GM18951 (cell line): ENCODE measurements around the gene HLA-DOA.
A peak's percentile ranks its signal among the peaks of the same experiment; 100 is the strongest.

ENCODE experiments used
- POLR2A ChIP-seq: IDR thresholded peaks from 4 replicates; pipeline ENCODE4 v1.6.1; 2011; ENCODE audit warnings: mild to moderate bottlenecking; ENCODE audit not compliant: insufficient read length, insufficient read depth; ENCODE audit errors: extremely low read depth
- in situ Hi-C: fragments of 300-500 bp; cut with MboI; formaldehyde crosslinking; loops from one replicate; pipeline ENCODE4 v1.12.0; 2022; ENCODE audit warnings: low sequenced_read_pairs, mixed read lengths, inconsistent platforms; ENCODE audit not compliant: unreplicated experiment

The HLA-DOA gene

DNA sequence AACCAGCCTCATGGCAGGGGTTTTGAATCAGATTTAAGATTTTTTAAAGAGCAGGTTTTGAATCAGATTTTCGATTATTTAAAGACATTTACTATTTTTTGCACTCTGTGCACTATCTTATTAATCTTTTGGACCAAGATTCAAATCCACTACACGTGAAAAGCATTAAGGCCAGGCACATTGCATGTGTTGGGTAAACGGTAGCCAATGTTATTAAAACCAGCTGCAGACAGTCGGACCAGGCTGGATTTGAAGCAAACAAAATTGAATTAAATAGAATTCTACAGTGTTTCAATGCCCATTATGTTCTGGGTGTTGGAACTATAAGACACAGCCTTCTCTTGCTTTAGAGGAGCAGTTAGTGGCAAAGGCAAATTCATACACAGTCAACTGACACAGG lies 7.7 kb downstream of the HLA-DOA start:
- TF ChIP-seq POLR2A: no peak
- in situ Hi-C loops: no loop called here

- TF ChIP-seq POLR2A: no peak
- in situ Hi-C loops: no loop called here
These were observed 9.3 kb downstream of the HLA-DOA start for GRCh38 chr6:33000055-33000454.

DNA sequence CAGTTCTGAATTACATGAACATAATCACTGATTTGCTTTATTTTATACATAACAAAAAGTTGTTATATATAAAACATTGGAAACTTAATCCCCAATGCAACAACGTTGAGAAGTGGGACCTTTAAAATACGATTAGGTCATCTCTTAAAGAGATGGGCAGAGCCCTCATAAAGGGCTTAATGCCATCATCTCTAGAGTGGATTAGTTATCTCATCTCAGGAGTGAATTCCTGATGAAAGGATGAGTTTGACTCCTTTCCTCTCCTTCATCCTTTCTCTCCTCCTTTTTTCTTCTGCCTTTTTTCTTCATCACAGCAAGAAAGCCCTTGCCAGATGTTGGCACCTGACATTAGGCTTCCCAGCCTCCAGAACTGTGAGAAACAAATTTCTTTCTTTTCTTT lies 13.9 kb downstream of the HLA-DOA start:
- in situ Hi-C loops: no loop called here
- no peak for TF ChIP-seq POLR2A

DNA sequence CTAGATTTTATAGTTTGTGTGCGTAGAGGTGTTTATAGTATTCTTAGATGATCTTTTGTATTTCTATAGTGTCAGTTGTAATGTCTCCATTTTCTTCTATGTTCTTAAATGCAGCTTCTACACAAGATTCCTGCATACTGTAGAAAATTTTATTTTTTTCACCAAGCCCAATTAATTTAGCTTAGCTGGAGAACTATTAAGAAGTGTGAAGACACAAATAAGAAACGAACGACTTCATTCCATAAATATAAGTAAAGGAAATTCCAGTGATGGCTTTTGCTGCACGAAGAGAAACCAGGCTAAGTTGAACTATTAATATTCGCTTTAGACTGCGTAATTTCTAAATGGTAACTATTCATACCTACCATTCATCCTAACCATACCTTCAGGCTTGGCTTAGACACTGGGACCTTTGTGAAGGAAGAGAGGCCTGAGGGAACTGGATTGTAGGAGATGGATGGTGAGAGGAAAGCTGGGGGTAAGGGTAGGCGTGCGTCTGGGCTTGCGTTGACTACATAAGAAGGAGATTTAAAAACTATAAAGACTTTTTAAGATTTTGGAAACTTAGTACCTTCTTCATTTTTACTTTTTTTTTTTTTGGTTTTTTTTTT lies 15.9 kb downstream of the HLA-DOA start:
- no peak for TF ChIP-seq POLR2A
- in situ Hi-C loops: no loop called here

GRCh38 chr6:32991972-32992371 lies 17.4 kb downstream of the HLA-DOA start:
- in situ Hi-C loops: no loop called here

GRCh38 chr6:32989368-32989767 lies 20.0 kb downstream of the HLA-DOA start:
- in situ Hi-C loops: no loop called here
- TF ChIP-seq POLR2A: no peak

More at GRCh38 chr6:32991972-32992371, 17.4 kb downstream of the HLA-DOA start:
- TF ChIP-seq POLR2A: no peak

GRCh38 chr6:32984622-32985389 lies 24.6 kb downstream of the HLA-DOA start:
- TF ChIP-seq POLR2A: no peak
- in situ Hi-C loops: no loop called here

- no peak for TF ChIP-seq POLR2A
- in situ Hi-C loops: no loop called here
These were observed 25.3 kb downstream of the HLA-DOA start for GRCh38 chr6:32983964-32984621.

DNA sequence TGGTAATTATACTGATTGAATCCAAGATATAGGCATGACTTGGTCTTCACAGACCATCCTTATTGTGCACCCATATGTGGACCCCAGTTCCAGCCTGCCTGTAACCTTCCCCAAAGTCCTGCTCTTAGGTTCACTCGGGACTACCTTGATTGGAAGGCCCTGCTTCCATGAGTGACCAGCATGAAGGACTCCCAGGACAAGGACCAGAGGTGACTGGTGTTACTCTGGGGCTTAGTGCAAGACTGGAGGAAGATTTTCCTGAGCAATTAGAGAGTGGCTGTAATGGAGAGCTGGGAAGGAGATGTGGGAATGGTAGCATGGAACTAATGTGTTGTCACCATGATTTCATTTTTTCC lies 25.9 kb downstream of the HLA-DOA start:
- in situ Hi-C loops: no loop called here
- no peak for TF ChIP-seq POLR2A

- in situ Hi-C loops: no loop called here
- peak; percentile 39 for TF ChIP-seq POLR2A
These were observed 26.5 kb downstream of the HLA-DOA start for GRCh38 chr6:32982702-32983492.

DNA sequence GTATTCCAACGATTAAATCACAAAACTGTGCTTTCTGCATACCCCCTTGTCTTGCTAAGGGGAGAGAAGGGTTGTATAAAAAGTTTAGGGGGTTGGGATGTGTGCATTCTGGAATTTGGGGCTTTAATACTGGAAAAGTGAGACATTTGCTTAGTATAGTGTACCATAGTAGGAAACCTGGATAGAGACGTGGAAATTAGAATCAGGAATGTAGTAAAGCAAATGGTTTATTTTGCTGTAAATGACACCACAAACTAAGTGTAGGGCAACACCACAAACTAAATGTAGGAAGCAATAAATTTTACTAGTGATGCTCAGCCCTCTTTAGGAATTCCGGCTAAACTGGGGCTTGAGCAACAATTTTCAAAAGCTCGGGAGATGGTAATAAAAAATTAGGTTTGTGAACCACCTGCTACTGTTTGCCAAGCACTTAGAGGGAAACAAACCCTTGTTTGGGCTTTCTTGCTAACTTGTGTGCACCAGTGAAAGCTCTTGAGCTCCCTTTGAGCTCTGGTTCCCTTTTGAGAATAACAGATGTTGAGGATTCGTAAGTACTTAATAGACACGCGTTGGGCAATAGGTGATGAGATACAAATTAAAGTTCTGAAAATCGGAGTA lies 27.2 kb downstream of the HLA-DOA start:
- TF ChIP-seq POLR2A: no peak
- in situ Hi-C loops: no loop called here

GRCh38 chr6:32980488-32981038 lies 28.8 kb downstream of the HLA-DOA start:
- in situ Hi-C loops: no loop called here
- TF ChIP-seq POLR2A: no peak
